Mucosa of rectum (tissue), 2 donors: Measurements from ENCODE around the gene MAP2K7.
A peak's percentile ranks its signal among the peaks of the same experiment; 100 is the strongest.

Experiments used
- H3K27ac ChIP-seq, 2 donors: one replicate each; pipeline ENCODE4 v1.7.0; 2013; ENCODE audit warnings: inconsistent platforms in 2 of 2, low read depth in 2 of 2, low read length in 2 of 2
- H3K27me3 ChIP-seq, 2 donors: one replicate each; pipeline ENCODE4 v1.7.0; 2013; ENCODE audit warnings: low read length in 2 of 2; ENCODE audit not compliant: control insufficient read depth in 2 of 2, insufficient read depth in 2 of 2
- H3K36me3 ChIP-seq, 2 donors: one replicate each; pipeline ENCODE4 v1.7.0; 2013; ENCODE audit warnings: low read length in 2 of 2; ENCODE audit not compliant: control insufficient read depth in 2 of 2, insufficient read depth in 2 of 2
- H3K4me1 ChIP-seq, 2 donors: one replicate each; pipeline ENCODE4 v1.7.0; 2013; ENCODE audit warnings: low read length in 2 of 2, mild to moderate bottlenecking in 1 of 2; ENCODE audit not compliant: control insufficient read depth in 2 of 2, insufficient read depth in 2 of 2
- H3K4me3 ChIP-seq, 2 donors: one replicate each; pipeline ENCODE4 v1.7.0; 2013; ENCODE audit warnings: low read length in 2 of 2
- H3K9ac ChIP-seq, 2 donors: one replicate each; pipeline ENCODE4 v1.7.0; 2013; ENCODE audit warnings: low read length in 2 of 2, low read depth in 1 of 2, mild to moderate bottlenecking in 1 of 2
- H3K9me3 ChIP-seq, 2 donors: one replicate each; pipeline ENCODE4 v1.7.0; 2013; ENCODE audit warnings: low read length in 2 of 2; ENCODE audit not compliant: control insufficient read depth in 2 of 2
- donor health status: healthy.
- donor health status: Normal muscosa, but diverticular disease.

The MAP2K7 gene

DNA sequence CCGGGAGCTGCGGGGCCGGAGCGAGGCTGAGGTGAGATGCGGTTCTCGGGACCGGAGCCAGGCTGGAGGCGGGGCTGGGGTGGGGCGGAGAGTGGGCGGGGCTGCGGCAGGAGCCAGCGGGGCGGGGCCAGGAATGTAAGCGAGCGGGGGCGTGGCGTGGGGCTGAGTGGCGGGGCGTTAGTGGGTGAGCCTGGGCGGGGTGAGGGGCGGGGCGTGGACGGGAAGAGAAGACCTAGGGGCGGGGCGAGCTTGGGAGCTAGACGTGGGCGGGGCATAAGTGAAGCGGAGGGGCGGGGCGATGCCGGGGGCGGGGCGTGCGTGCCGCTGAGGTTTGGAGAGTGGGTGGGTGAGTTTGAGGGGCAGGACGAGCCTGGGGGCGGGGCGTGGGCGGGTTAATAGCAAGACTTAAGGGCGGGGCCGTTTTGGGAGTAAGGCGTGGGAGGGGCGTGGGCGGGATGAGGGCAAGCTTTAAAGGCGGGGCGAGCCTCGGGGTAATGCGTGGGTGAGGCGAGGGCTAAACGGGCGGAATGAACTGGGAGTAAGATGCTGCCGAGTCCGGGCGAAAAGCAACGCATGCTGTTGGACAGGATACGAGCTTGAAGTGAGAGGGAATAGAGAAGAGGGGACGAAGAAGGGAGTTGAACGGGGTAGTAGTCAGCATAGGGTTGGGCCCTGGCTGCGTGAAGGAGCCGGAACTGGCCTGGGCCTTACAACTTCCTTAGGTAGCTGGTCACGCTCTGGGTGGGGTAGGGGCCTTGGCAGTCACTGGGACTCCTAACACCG, 17.0 kb downstream of the MAP2K7 start:
- peaks cover 13 to 17% of the 10 kb centered on the region in 2 donors for H3K27me3 ChIP-seq
- H3K36me3 ChIP-seq, result peaks cover 0 to 6% of the 10 kb centered on the region in 2 donors
- H3K4me1 ChIP-seq, result peaks cover 31 to 33% of the 10 kb centered on the region in 2 donors
- H3K9me3 ChIP-seq, result no peaks in the 10 kb centered on the region
- H3K9ac ChIP-seq, result peak overlapping the region; percentile 69 to 83
- H3K27ac ChIP-seq, result peak overlapping the region; percentile 93 to 96
- H3K4me3 ChIP-seq, result peak overlapping the region; percentile 65 to 86

DNA sequence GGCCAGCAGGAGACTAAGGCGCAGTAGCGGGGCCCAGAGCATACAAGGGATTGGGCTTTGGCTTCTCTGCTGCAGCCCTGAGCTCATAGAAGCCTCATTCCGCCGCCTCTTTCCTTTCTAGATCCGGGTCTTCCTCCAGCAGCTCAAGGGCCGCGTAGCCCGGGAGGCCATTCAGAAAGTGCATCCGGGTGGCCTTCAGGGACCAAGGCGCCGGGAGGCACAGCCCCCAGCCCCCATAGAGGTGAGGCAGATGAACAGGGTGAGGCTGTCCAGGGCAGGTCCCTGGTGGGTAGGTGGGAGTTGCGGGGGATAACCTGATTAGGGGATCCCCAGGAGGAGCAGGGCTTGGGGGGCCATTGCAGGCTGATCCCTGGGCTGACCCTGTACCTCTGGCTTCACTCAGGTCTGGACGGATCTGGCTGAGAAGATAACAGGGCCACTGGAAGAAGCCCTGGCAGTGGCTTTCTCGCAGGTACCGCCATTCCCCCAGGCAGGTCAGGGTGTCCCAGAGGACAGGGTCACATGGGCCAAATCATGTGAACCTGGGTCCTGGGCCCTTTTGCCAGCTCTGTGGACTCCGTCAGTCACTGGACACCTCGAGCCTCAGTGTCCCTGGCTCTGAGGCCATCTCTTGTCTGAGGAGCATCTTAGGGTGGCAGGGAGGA, 17.8 kb downstream of the MAP2K7 start:
- Histone ChIP-seq H3K9ac (peak overlapping the region; percentile 58 to 83), H3K9me3 (no peaks in the 10 kb centered on the region), H3K4me1 (peaks cover 33% of the 10 kb centered on the region in 2 donors)

DNA sequence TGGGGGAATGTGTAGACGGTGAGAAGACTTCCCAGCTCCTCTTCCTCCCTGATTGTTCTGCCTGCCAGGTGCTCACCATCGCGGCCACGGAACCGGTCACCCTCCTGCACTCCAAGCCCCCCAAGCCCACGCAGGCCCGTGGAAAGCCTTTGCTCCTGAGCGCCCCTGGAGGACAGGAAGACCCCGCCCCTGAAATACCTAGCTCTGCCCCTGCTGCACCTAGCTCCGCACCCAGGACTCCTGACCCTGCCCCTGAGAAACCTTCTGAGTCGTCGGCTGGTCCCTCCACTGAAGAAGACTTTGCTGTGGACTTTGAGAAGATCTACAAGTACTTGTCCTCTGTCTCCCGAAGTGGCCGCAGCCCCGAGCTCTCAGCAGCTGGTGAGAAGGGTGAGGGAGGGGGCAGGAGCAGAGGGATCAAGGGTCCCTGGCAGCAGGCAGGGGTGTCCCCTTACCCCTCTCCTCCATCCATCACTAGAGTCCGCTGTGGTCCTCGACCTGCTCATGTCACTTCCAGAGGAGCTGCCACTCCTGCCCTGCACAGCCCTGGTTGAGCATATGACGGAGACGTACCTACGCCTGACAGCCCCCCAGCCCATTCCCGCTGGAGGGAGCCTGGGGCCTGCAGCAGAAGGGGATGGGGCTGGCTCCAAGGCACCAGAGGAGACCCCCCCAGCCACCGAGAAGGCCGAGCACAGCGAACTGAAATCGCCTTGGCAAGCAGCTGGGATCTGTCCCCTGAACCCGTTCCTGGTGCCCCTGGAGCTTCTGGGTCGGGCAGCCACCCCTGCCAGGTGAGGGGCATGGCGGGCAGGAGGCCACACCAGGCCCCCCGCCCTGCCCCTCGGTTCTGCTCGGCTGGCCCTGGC, 18.5 kb downstream of the MAP2K7 start:
- peaks cover 0 to 6% of the 10 kb centered on the region in 2 donors for H3K36me3 ChIP-seq
- no peaks in the 10 kb centered on the region for H3K9me3 ChIP-seq
- H3K27me3 ChIP-seq, result peaks cover 7 to 11% of the 10 kb centered on the region in 2 donors
- H3K27ac ChIP-seq, result no peak overlapping the region
- peak overlapping the region in 1 of 2 donors; percentile 86 for H3K4me3 ChIP-seq
- peak overlapping the region; percentile 58 to 83 for H3K9ac ChIP-seq
- H3K4me1 ChIP-seq, result peaks cover 31 to 32% of the 10 kb centered on the region in 2 donors

More for the DNA sequence above, 17.8 kb downstream of the MAP2K7 start:
- Histone ChIP-seq H3K27ac (peak overlapping the region; percentile 80 to 90), H3K36me3 (peaks cover 0 to 6% of the 10 kb centered on the region in 2 donors), H3K27me3 (peaks cover 9 to 14% of the 10 kb centered on the region in 2 donors), H3K4me3 (peak overlapping the region; percentile 59 to 86)

DNA sequence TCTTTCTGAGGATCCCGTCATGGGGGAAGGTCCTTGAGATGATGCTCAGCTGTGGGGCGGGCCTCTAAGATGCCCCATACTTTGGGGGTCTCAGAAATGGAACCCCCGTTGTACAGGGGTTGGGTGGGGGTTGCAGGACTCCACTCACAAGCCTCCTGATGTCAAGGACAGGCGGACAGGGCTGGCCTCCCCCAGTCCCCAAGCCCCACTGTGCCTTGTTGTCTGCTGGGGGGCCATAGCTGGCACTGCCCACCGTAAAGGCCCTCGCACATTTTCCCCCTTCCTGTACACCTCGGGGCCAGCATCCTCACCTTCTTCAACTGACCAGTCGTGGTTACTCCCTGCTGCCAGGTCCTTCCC, 19.1 kb downstream of the MAP2K7 start:
- Histone ChIP-seq H3K9ac (no peak overlapping the region), H3K4me3 (no peak overlapping the region), H3K9me3 (no peaks in the 10 kb centered on the region), H3K27me3 (peaks cover 3 to 9% of the 10 kb centered on the region in 2 donors), H3K27ac (peak overlapping the region in 1 of 2 donors; percentile 16), H3K4me1 (peaks cover 26 to 29% of the 10 kb centered on the region in 2 donors), H3K36me3 (peaks cover 0 to 6% of the 10 kb centered on the region in 2 donors)

DNA sequence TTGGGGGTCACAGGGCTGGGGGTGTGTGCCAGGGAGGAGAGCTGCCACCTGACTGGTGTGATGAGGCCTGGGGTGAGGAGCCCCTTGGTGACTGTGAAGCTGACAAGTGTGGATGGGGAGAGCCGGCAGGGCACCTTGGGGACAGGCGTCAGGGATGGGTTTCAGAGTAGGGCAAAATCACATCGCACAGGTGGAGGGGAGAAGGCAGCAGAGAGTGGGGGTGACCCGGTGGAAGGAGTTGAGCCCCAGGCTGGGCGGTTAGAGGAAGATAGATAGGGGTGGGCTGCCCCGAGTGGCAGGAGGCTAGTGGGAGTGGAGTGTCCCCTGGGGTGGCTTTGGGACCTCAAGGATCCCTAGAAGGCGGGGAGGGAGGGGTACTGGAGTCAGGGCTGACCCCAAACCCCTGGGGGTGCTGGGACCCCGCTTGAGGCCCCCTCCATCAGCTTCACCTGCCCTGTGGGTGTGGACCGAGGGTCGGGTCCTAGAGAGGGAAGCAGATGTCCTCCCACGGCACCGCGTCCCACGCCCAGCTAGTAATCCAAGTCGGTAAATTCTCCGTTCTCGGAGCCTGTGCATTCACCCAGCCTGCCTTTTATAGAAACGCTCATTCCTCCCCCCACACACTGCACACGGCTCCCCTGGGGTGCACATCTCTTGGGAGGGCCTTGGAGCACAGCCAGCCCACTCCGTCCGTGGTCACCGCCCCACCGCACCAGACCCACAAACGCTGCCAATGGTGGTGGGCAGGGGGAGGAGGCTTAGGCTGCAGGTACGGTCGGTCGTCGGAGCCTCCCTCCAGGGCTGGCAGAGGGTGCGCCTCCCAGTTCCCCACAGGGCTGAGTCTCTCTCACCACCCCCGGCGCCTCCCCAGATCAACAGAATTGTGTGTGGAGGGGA, 19.9 kb downstream of the MAP2K7 start:
- Histone ChIP-seq H3K36me3 (peaks cover 0 to 6% of the 10 kb centered on the region in 2 donors), H3K4me3 (no peak overlapping the region), H3K27ac (peak overlapping the region in 1 of 2 donors; percentile 16), H3K27me3 (peaks cover 3 to 6% of the 10 kb centered on the region in 2 donors), H3K9me3 (no peaks in the 10 kb centered on the region), H3K9ac (no peak overlapping the region), H3K4me1 (peaks cover 25 to 29% of the 10 kb centered on the region in 2 donors)

DNA sequence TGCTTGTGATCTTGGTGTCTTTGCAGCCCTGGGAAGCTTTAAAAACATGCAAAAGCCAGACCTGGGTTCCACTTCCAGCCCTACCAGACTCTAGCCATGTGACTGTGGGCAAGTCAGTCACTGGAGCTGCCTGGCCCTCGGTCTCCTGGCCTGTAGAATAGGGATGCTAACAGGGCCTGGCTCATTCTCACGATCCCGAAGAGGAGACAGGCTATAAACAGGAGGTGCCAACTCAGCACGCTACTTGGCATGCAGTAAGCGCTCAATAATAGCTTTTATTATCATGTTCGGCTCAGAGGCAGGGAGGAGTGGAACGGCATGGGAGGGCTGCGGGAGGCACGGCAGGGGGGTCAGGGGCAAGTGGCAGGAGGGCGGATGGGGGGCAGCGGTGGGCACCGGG, 20.6 kb downstream of the MAP2K7 start:
- Histone ChIP-seq H3K9ac (no peak overlapping the region), H3K9me3 (no peaks in the 10 kb centered on the region), H3K4me1 (peaks cover 20 to 29% of the 10 kb centered on the region in 2 donors), H3K36me3 (peaks cover 0 to 6% of the 10 kb centered on the region in 2 donors), H3K27me3 (no peaks in the 10 kb centered on the region), H3K27ac (no peak overlapping the region), H3K4me3 (no peak overlapping the region)

DNA sequence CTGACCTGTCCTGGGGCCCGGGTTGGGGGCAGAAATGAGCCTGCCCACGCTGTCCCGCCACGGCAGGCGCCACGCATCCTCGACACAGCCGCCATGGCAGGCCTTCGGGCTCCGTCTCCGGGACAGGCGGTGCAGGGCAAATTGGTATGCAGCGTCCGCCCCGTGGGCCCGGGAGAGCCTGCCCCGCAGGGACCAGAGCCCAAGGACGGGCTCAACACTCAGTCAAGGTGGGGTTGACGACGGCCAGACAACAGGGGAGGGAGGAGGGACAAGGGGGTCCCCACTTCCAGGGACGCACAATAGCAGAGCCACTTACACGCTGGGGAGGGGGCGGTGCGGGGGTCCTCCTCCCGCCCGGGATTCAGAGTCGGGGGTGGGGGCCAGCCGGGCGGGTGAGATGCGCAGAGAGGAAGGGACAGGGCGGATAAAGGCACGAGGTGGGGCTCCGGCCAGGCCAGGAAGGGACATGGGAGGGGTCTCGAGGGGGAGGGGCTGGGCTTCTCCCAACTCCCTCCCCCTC, 21.0 kb downstream of the MAP2K7 start:
- Histone ChIP-seq H3K36me3 (peaks cover 0 to 6% of the 10 kb centered on the region in 2 donors), H3K4me1 (peaks cover 17 to 27% of the 10 kb centered on the region in 2 donors), H3K9me3 (no peaks in the 10 kb centered on the region), H3K27me3 (no peaks in the 10 kb centered on the region), H3K4me3 (no peak overlapping the region), H3K9ac (no peak overlapping the region), H3K27ac (no peak overlapping the region)

DNA sequence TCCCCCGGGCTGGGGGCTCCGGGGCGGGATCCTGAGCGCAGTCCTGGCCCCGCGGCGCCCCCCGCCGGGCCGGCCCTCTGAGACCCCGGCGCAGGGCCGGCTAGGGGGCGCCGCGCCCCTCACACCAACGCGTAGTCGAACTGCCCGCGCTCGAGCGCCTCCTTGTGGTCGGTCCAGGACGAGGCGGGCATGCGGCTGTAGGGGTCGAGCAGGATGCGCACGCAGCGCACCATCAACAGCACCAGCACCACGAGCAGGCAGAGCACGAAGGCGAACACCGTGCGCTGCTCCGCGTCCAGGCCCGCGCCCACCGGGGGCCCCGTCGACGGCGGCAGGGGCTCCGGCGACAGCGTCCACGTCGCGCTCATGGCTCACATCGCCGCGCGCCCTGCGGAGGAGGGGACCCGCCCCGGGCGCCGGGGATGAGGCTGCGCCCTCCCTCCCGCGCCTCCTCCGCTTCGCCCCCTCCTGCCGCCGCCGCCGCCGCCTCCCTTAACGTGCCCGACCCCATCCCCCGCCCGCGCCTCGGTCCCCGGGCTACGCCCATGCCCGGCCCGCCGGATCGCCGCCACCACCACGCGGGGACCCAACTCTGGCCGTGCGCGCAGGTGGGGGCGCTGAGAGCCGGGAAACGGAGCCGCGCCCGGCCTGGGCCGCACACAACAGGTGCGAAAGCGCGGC, 21.6 kb downstream of the MAP2K7 start:
- Histone ChIP-seq H3K27ac (no peak overlapping the region), H3K4me3 (peak overlapping the region; percentile 23 to 37), H3K4me1 (peaks cover 14 to 23% of the 10 kb centered on the region in 2 donors)

More for the DNA sequence above, 21.6 kb downstream of the MAP2K7 start:
- Histone ChIP-seq H3K9ac (no peak overlapping the region), H3K27me3 (no peaks in the 10 kb centered on the region), H3K9me3 (no peaks in the 10 kb centered on the region), H3K36me3 (peaks cover 0 to 6% of the 10 kb centered on the region in 2 donors)
